ENCODE data around the gene CSTF1. TPM values are rescaled to one million over a fixed set of nuclear protein-coding genes. Genes with fewer than 3 reads are reported as not detected.

CSTF1 gene
- total RNA-seq, 2 donors from 2014 or later, result 35.1 to 40.2 TPM

- 4% methylated on average over 51 of the region's 51 CpGs for WGBS
- peak; percentile 69 for DNase-seq (ENCODE audit: low spot score)
Measured at GRCh38 chr20:56359212-56360132, 33.0 kb upstream of the CSTF1 start.

GRCh38 chr20:56360133-56360907 is 32.1 kb upstream of the CSTF1 start:
- H3K36me3 ChIP-seq, result peaks cover 0 to 2% of the 10 kb centered on the region in 2 donors
- peak overlapping the region; percentile 87 to 98 for H3K4me3 ChIP-seq
- H3K4me1 ChIP-seq (replicated peaks), result peaks cover 11% of the 10 kb centered on the region
- TF ChIP-seq POLR2AphosphoS5 (IDR thresholded peaks at IDR 0.05) (no peak), CTCF (IDR thresholded peaks at IDR 0.05) (peak in 1 of 4 experiments; percentile 2)
- WGBS, result 40% methylated on average over 14 of the region's 14 CpGs
- H3K27ac ChIP-seq, result peak overlapping the region; percentile 82 to 88
- no peaks in the 10 kb centered on the region for H3K9me3 ChIP-seq
- intact Hi-C loops (cut with DNase I), result no loop called here
- no peaks in the 10 kb centered on the region for H3K27me3 ChIP-seq (replicated peaks; ENCODE audit: insufficient read depth)
- DNase-seq (ENCODE audit: low spot score), result peak; percentile 30

More at GRCh38 chr20:56359212-56360132, 33.0 kb upstream of the CSTF1 start:
- Histone ChIP-seq H3K27me3 (replicated peaks; ENCODE audit: insufficient read depth) (no peaks in the 10 kb centered on the region), H3K36me3 (no peaks in the 10 kb centered on the region), H3K4me3 (peak overlapping the region; percentile 87 to 98), H3K9me3 (no peaks in the 10 kb centered on the region), H3K27ac (peak overlapping the region; percentile 82 to 88), H3K4me1 (replicated peaks) (peaks cover 11% of the 10 kb centered on the region)
- intact Hi-C loops (cut with DNase I), result no loop called here
- TF ChIP-seq POLR2AphosphoS5 (IDR thresholded peaks at IDR 0.05) (peak; percentile 5), POLR2A (IDR thresholded peaks at IDR 0.05) (no peak), CTCF (IDR thresholded peaks at IDR 0.05) (no peak)

GRCh38 chr20:56360908-56361205 is 31.6 kb upstream of the CSTF1 start:
- DNase-seq (ENCODE audit: low spot score), result no peak
- Histone ChIP-seq H3K4me3 (peak overlapping the region in 1 of 2 donors; percentile 98), H3K27me3 (replicated peaks; ENCODE audit: insufficient read depth) (no peaks in the 10 kb centered on the region), H3K27ac (peak overlapping the region in 1 of 2 donors; percentile 37), H3K36me3 (peaks cover 0 to 4% of the 10 kb centered on the region in 2 donors), H3K9me3 (no peaks in the 10 kb centered on the region), H3K4me1 (replicated peaks) (peaks cover 11% of the 10 kb centered on the region)
- no peak for TF ChIP-seq CTCF (IDR thresholded peaks at IDR 0.05)
- no peak for TF ChIP-seq POLR2A (IDR thresholded peaks at IDR 0.05)
- no peak for TF ChIP-seq POLR2AphosphoS5 (IDR thresholded peaks at IDR 0.05)
- intact Hi-C loops (cut with DNase I), result no loop called here
- WGBS, result 47% methylated on average over 8 of the region's 8 CpGs

GRCh38 chr20:56361900-56362299 is 30.5 kb upstream of the CSTF1 start:
- TF ChIP-seq POLR2A (IDR thresholded peaks at IDR 0.05) (no peak), CTCF (IDR thresholded peaks at IDR 0.05) (no peak), POLR2AphosphoS5 (IDR thresholded peaks at IDR 0.05) (no peak)
- H3K4me1 ChIP-seq (replicated peaks), result peaks cover 11% of the 10 kb centered on the region
- intact Hi-C loops (cut with DNase I), result no loop called here
- peaks cover 0 to 10% of the 10 kb centered on the region in 2 donors for H3K36me3 ChIP-seq
- H3K27ac ChIP-seq, result no peak overlapping the region
- 69% methylated on average over 8 of the region's 8 CpGs for WGBS
- no peak overlapping the region for H3K4me3 ChIP-seq
- H3K9me3 ChIP-seq, result no peaks in the 10 kb centered on the region
- no peaks in the 10 kb centered on the region for H3K27me3 ChIP-seq (replicated peaks; ENCODE audit: insufficient read depth)
- no peak for DNase-seq (ENCODE audit: low spot score)

All from prostate gland (tissue), 2 donors.